Naive B cell (primary cell): ENCODE results near the gene IZUMO4. TPM values are rescaled to one million over a fixed set of nuclear protein-coding genes. Genes with fewer than 3 reads are reported as not detected.
"Not testable (repeated sequence)": the region's sequence is repeated elsewhere in the genome, so short reads cannot be mapped to it uniquely, and the experiment has no call there.

Experiments
- ATAC-seq, 2 donors: fragments of 150-1000 bp; cut with Tn5 transposase; 2 replicates each; pipeline ENCODE4 v1.10.0; 2021; ENCODE audit warnings: low read depth in 2 of 2, mild to moderate bottlenecking in 2 of 2, moderate library complexity in 2 of 2
- DNase-seq: peaks from one replicate; pipeline ENCODE4 v3.0.0; 2022
- H3K27ac Mint-ChIP-seq, 6 donors: one replicate each; pipeline ENCODE4 v1.8.0; 2020 to 2022; ENCODE audit warnings: mild to moderate bottlenecking in 6 of 6, mixed read lengths in 6 of 6, moderate library complexity in 5 of 6, inconsistent platforms in 2 of 6
- H3K27me3 Mint-ChIP-seq, 3 donors: one replicate each; pipeline ENCODE4 v1.8.0; 2021 to 2022; ENCODE audit warnings: mixed read lengths in 3 of 3, mild to moderate bottlenecking in 1 of 3
- H3K36me3 Mint-ChIP-seq, 2 donors: one replicate each; pipeline ENCODE4 v1.8.0; 2020 to 2022; ENCODE audit warnings: mixed read lengths in 2 of 2, inconsistent platforms in 1 of 2, mild to moderate bottlenecking in 1 of 2
- H3K4me1 Mint-ChIP-seq, 3 donors: one replicate each; pipeline ENCODE4 v1.8.0; 2020 to 2022; ENCODE audit warnings: mixed read lengths in 3 of 3, inconsistent platforms in 1 of 3, mild to moderate bottlenecking in 1 of 3, moderate library complexity in 1 of 3
- H3K4me3 Mint-ChIP-seq, 8 donors: one replicate each; pipeline ENCODE4 v1.8.0; 2020 to 2022; ENCODE audit warnings: mild to moderate bottlenecking in 8 of 8, mixed read lengths in 8 of 8, moderate library complexity in 8 of 8, inconsistent platforms in 2 of 8
- H3K9me3 Mint-ChIP-seq, 7 donors: one replicate each; pipeline ENCODE4 v1.8.0; 2020 to 2022; ENCODE audit warnings: mixed read lengths in 7 of 7, mild to moderate bottlenecking in 5 of 7, inconsistent platforms in 2 of 7, moderate library complexity in 1 of 7
- polyA plus RNA-seq, 6 donors: library from polyadenylated mRNA; unstranded; fragments of 300-500 nt; fragmentation: Illumina TruSeq; gene quantifications; one replicate each; pipeline ENCODE4 v1.2.3, GENCODE V29; 2021; ENCODE audit warnings: low read depth in 6 of 6

Gene IZUMO4
- polyA plus RNA-seq, 6 donors from 2014 or later = 0.48 to 1.2 (median 0.85) TPM

- DNase-seq (no peak), ATAC-seq (no peak)
- Mint-ChIP-seq H3K4me3 (no peak overlapping the region), H3K27ac (no peak overlapping the region), H3K27me3 (no peaks in the 10 kb centered on the region), H3K9me3 (no peaks in the 10 kb centered on the region), H3K36me3 (peaks cover 0 to 7% of the 10 kb centered on the region in 2 donors), H3K4me1 (no peaks in the 10 kb centered on the region)
Measured at GRCh38 chr19:2122251-2122650, 25.5 kb downstream of the IZUMO4 start.

GRCh38 chr19:2122982-2123381 is 26.3 kb downstream of the IZUMO4 start:
- Mint-ChIP-seq H3K4me3 (no peak overlapping the region), H3K36me3 (peaks cover 0 to 7% of the 10 kb centered on the region in 2 donors), H3K4me1 (no peaks in the 10 kb centered on the region), H3K27me3 (no peaks in the 10 kb centered on the region), H3K27ac (no peak overlapping the region), H3K9me3 (no peaks in the 10 kb centered on the region)
- DNase-seq (no peak), ATAC-seq (no peak)

- peak overlapping the region in 2 of 6 donors; percentile 18 to 60 for H3K27ac Mint-ChIP-seq
- ATAC-seq (no peak), DNase-seq (no peak)
- H3K27me3 Mint-ChIP-seq = no peaks in the 10 kb centered on the region
- peaks cover 0 to 3% of the 10 kb centered on the region in 2 donors for H3K36me3 Mint-ChIP-seq
- H3K9me3 Mint-ChIP-seq = no peaks in the 10 kb centered on the region
- H3K4me3 Mint-ChIP-seq = no peak overlapping the region
- no peaks in the 10 kb centered on the region for H3K4me1 Mint-ChIP-seq
Measured at GRCh38 chr19:2123682-2124387, 27.1 kb downstream of the IZUMO4 start.

GRCh38 chr19:2126879-2127518 is 30.3 kb downstream of the IZUMO4 start:
- no peaks in the 10 kb centered on the region for H3K9me3 Mint-ChIP-seq
- ATAC-seq (no peak), DNase-seq (no peak)
- no peaks in the 10 kb centered on the region for H3K4me1 Mint-ChIP-seq
- H3K27ac Mint-ChIP-seq = no peak overlapping the region
- H3K4me3 Mint-ChIP-seq = no peak overlapping the region
- no peaks in the 10 kb centered on the region for H3K27me3 Mint-ChIP-seq
- H3K36me3 Mint-ChIP-seq = no peaks in the 10 kb centered on the region

- Mint-ChIP-seq H3K27me3 (no peaks in the 10 kb centered on the region), H3K36me3 (no peaks in the 10 kb centered on the region), H3K27ac (no peak overlapping the region), H3K9me3 (no peaks in the 10 kb centered on the region), H3K4me3 (no peak overlapping the region), H3K4me1 (no peaks in the 10 kb centered on the region)
- ATAC-seq = no peak
- DNase-seq = no peak
Measured at GRCh38 chr19:2127758-2128157, 31.0 kb downstream of the IZUMO4 start.

GRCh38 chr19:2128252-2128651 is 31.5 kb downstream of the IZUMO4 start:
- not testable (repeated sequence) for H3K27me3 Mint-ChIP-seq, H3K27ac Mint-ChIP-seq

GRCh38 chr19:2129022-2129421 is 32.3 kb downstream of the IZUMO4 start:
- Mint-ChIP-seq H3K36me3 (peaks cover 0 to 4% of the 10 kb centered on the region in 2 donors), H3K9me3 (no peaks in the 10 kb centered on the region), H3K4me3 (no peak overlapping the region), H3K27ac (no peak overlapping the region), H3K27me3 (no peaks in the 10 kb centered on the region), H3K4me1 (peaks cover 0 to 2% (median 0%) of the 10 kb centered on the region in 3 donors)
- ATAC-seq (no peak), DNase-seq (no peak)

More at GRCh38 chr19:2128252-2128651, 31.5 kb downstream of the IZUMO4 start:
- not testable (repeated sequence) for H3K4me1 Mint-ChIP-seq, H3K4me3 Mint-ChIP-seq, H3K36me3 Mint-ChIP-seq, ATAC-seq, H3K9me3 Mint-ChIP-seq, DNase-seq

GRCh38 chr19:2129486-2129885 is 32.8 kb downstream of the IZUMO4 start:
- DNase-seq = no peak
- peaks cover 0 to 2% (median 0%) of the 10 kb centered on the region in 3 donors for H3K4me1 Mint-ChIP-seq
- ATAC-seq = no peak
- peaks cover 0 to 4% of the 10 kb centered on the region in 2 donors for H3K36me3 Mint-ChIP-seq
- H3K4me3 Mint-ChIP-seq = no peak overlapping the region
- H3K27ac Mint-ChIP-seq = no peak overlapping the region
- no peaks in the 10 kb centered on the region for H3K9me3 Mint-ChIP-seq
- no peaks in the 10 kb centered on the region for H3K27me3 Mint-ChIP-seq

GRCh38 chr19:2129892-2130770 is 33.4 kb downstream of the IZUMO4 start:
- Mint-ChIP-seq H3K36me3 (peaks cover 0 to 4% of the 10 kb centered on the region in 2 donors), H3K4me3 (no peak overlapping the region), H3K27ac (no peak overlapping the region), H3K9me3 (no peaks in the 10 kb centered on the region), H3K27me3 (no peaks in the 10 kb centered on the region), H3K4me1 (peaks cover 0 to 2% (median 0%) of the 10 kb centered on the region in 3 donors)
- DNase-seq (no peak), ATAC-seq (no peak)

- peak overlapping the region in 2 of 6 donors; percentile 21 to 33 for H3K27ac Mint-ChIP-seq
- not testable (repeated sequence) for H3K4me3 Mint-ChIP-seq, H3K9me3 Mint-ChIP-seq, H3K36me3 Mint-ChIP-seq, H3K4me1 Mint-ChIP-seq, ATAC-seq, DNase-seq, H3K27me3 Mint-ChIP-seq
Measured at GRCh38 chr19:2131012-2131975, 34.6 kb downstream of the IZUMO4 start.

GRCh38 chr19:2132191-2132590 is 35.5 kb downstream of the IZUMO4 start:
- ATAC-seq (no peak), DNase-seq (no peak)
- Mint-ChIP-seq H3K27ac (no peak overlapping the region), H3K27me3 (no peaks in the 10 kb centered on the region), H3K9me3 (no peaks in the 10 kb centered on the region), H3K36me3 (peaks cover 0 to 4% of the 10 kb centered on the region in 2 donors), H3K4me3 (no peak overlapping the region), H3K4me1 (peaks cover 0 to 5% (median 0%) of the 10 kb centered on the region in 3 donors)

- ATAC-seq = no peak
- Mint-ChIP-seq H3K27me3 (no peaks in the 10 kb centered on the region), H3K4me1 (peaks cover 0 to 5% (median 0%) of the 10 kb centered on the region in 3 donors), H3K36me3 (peaks cover 0 to 4% of the 10 kb centered on the region in 2 donors), H3K27ac (peak overlapping the region in 2 of 6 donors; percentile 61 to 70), H3K4me3 (no peak overlapping the region), H3K9me3 (no peaks in the 10 kb centered on the region)
- no peak for DNase-seq
Measured at GRCh38 chr19:2132731-2133490, 36.2 kb downstream of the IZUMO4 start.
